Spinal cord (tissue), 10 donors: Measurements from ENCODE around the gene FAM131C. TPM values are rescaled to one million over a fixed set of nuclear protein-coding genes. Genes with fewer than 3 reads are reported as not detected.
"Not testable (repeated sequence)": the region's sequence is repeated elsewhere in the genome, so short reads cannot be mapped to it uniquely, and the experiment has no call there.

Experiments used
- DNase-seq, 6 donors: peaks; one replicate each; pipeline versions ENCODE4 v3.0.0 to v3.0.0-alpha.2; 2013 to 2015; ENCODE audit warnings: low spot score in 6 of 6, low read depth in 4 of 6
- H3K27ac ChIP-seq: one replicate; pipeline ENCODE4 v1.5.1; 2013; ENCODE audit warnings: low read depth, low read length, control low read depth
- H3K27me3 ChIP-seq: one replicate; pipeline ENCODE4 v1.6.1; 2013; ENCODE audit warnings: low read length; ENCODE audit not compliant: control insufficient read depth, insufficient read depth
- H3K36me3 ChIP-seq: one replicate; pipeline ENCODE4 v1.6.1; 2013; ENCODE audit warnings: low read length; ENCODE audit not compliant: control insufficient read depth, insufficient read depth
- H3K4me1 ChIP-seq: one replicate; pipeline ENCODE4 v1.6.1; 2013; ENCODE audit warnings: low read length; ENCODE audit not compliant: control insufficient read depth, insufficient read depth
- H3K4me3 ChIP-seq: one replicate; pipeline ENCODE4 v1.5.1; 2013; ENCODE audit warnings: low read depth, low read length, control low read depth
- H3K9me3 ChIP-seq: one replicate; pipeline ENCODE4 v1.6.1; 2013; ENCODE audit warnings: low read length; ENCODE audit not compliant: control insufficient read depth, insufficient read depth
- WGBS: methylation state at CpG from one replicate; pipeline ENCODE4 v1.1.5; 2013; ENCODE audit warnings: missing lambda C conversion rate; ENCODE audit not compliant: insufficient coverage; 5-methylcytosine and 5-hydroxymethylcytosine counted together
- polyA plus RNA-seq, 2 donors: library from polyadenylated mRNA; unstranded; fragments of 120-200 nt; gene quantifications; one replicate each; pipeline ENCODE4 v1.2.1, GENCODE V29; 2013; ENCODE audit not compliant: insufficient read length in 2 of 2
- total RNA-seq, 2 donors: library from RNA; depleted of rRNA in 1 of 2; stranded (reverse); fragments of 120-200 nt in 1 of 2; fragments of >200 nt in 1 of 2; gene quantifications; one replicate each; pipeline versions ENCODE4 v1.2.3 to v1.2.4, GENCODE V29; 2013 to 2014
- donor health status: healthy.

The FAM131C gene
- total and polyA plus RNA-seq, 4 donors = 1.9 to 26.4 (median 12.6) TPM

- no peaks in the 10 kb centered on the region for H3K9me3 ChIP-seq
- peak in 5 of 6 donors; percentile 50 to 94 (median 65) for DNase-seq
- H3K36me3 ChIP-seq = peaks cover 8% of the 10 kb centered on the region
- WGBS = 35% methylated on average over 6 of the region's 18 CpGs
- H3K27me3 ChIP-seq = no peaks in the 10 kb centered on the region
- peaks cover 5% of the 10 kb centered on the region for H3K4me1 ChIP-seq
- H3K4me3 ChIP-seq = no peak overlapping the region
- no peak overlapping the region for H3K27ac ChIP-seq
These were observed 17.6 kb downstream of the FAM131C start for GRCh38 chr1:16055613-16056520.

- WGBS = 64% methylated on average over 5 of the region's 7 CpGs
- H3K36me3 ChIP-seq = peaks cover 8% of the 10 kb centered on the region
- H3K4me1 ChIP-seq = peaks cover 5% of the 10 kb centered on the region
- H3K27ac ChIP-seq = no peak overlapping the region
- DNase-seq = no peak
- H3K9me3 ChIP-seq = no peaks in the 10 kb centered on the region
- no peaks in the 10 kb centered on the region for H3K27me3 ChIP-seq
- H3K4me3 ChIP-seq = no peak overlapping the region
These were observed 18.6 kb downstream of the FAM131C start for GRCh38 chr1:16054598-16055540.

GRCh38 chr1:16053781-16054502 is 19.5 kb downstream of the FAM131C start:
- Histone ChIP-seq H3K4me1 (peaks cover 9% of the 10 kb centered on the region), H3K4me3 (no peak overlapping the region), H3K27me3 (peaks cover under 1% of the 10 kb centered on the region), H3K27ac (no peak overlapping the region), H3K36me3 (peaks cover 8% of the 10 kb centered on the region), H3K9me3 (no peaks in the 10 kb centered on the region)
- DNase-seq = no peak
- WGBS = 100% methylated on average over 2 of the region's 8 CpGs

GRCh38 chr1:16051949-16052348 is 21.5 kb downstream of the FAM131C start:
- H3K9me3 ChIP-seq, DNase-seq, H3K27me3 ChIP-seq, H3K36me3 ChIP-seq, H3K27ac ChIP-seq, H3K4me3 ChIP-seq: not testable (repeated sequence)
- WGBS = 90% methylated on average over 11 of the region's 12 CpGs
- H3K4me1 ChIP-seq = peaks cover 19% of the 10 kb centered on the region

- DNase-seq = no peak
- WGBS = 93% methylated on average over 3 of the region's 3 CpGs
- H3K27me3 ChIP-seq = peaks cover 3% of the 10 kb centered on the region
These were observed 22.4 kb downstream of the FAM131C start for GRCh38 chr1:16051039-16051438.

GRCh38 chr1:16050328-16050727 is 23.1 kb downstream of the FAM131C start:
- Histone ChIP-seq H3K27me3 (peaks cover 3% of the 10 kb centered on the region), H3K4me1 (peaks cover 14% of the 10 kb centered on the region), H3K9me3 (no peaks in the 10 kb centered on the region), H3K27ac (no peak overlapping the region), H3K4me3 (no peak overlapping the region), H3K36me3 (no peaks in the 10 kb centered on the region)
- no peak for DNase-seq
- WGBS = no CpG with 5 or more reads among the region's 7 CpGs

More at GRCh38 chr1:16051039-16051438, 22.4 kb downstream of the FAM131C start:
- H3K27ac ChIP-seq = no peak overlapping the region
- no peak overlapping the region for H3K4me3 ChIP-seq
- H3K4me1 ChIP-seq = peaks cover 16% of the 10 kb centered on the region
- H3K9me3 ChIP-seq = no peaks in the 10 kb centered on the region
- H3K36me3 ChIP-seq = no peaks in the 10 kb centered on the region

- WGBS = 3% methylated on average over 15 of the region's 25 CpGs
These were observed 24.8 kb downstream of the FAM131C start for GRCh38 chr1:16048573-16049189.

GRCh38 chr1:16047791-16048475 is 25.5 kb downstream of the FAM131C start:
- 53% methylated on average over 7 of the region's 19 CpGs for WGBS
- no peaks in the 10 kb centered on the region for H3K36me3 ChIP-seq
- H3K4me3 ChIP-seq = no peak overlapping the region
- peaks cover 3% of the 10 kb centered on the region for H3K27me3 ChIP-seq
- no peaks in the 10 kb centered on the region for H3K9me3 ChIP-seq
- peaks cover 14% of the 10 kb centered on the region for H3K4me1 ChIP-seq
- DNase-seq = no peak
- no peak overlapping the region for H3K27ac ChIP-seq

More at GRCh38 chr1:16048573-16049189, 24.8 kb downstream of the FAM131C start:
- Histone ChIP-seq H3K9me3 (no peaks in the 10 kb centered on the region), H3K36me3 (no peaks in the 10 kb centered on the region), H3K4me3 (peak overlapping the region; percentile 39), H3K27ac (no peak overlapping the region), H3K4me1 (peaks cover 14% of the 10 kb centered on the region), H3K27me3 (peaks cover 3% of the 10 kb centered on the region)
- peak in 4 of 6 donors; percentile 23 to 89 (median 52) for DNase-seq
